ENCODE data around the gene CDH6. TPM values are rescaled to one million over a fixed set of nuclear protein-coding genes. Genes with fewer than 3 reads are reported as not detected.

Gene CDH6
- total and polyA plus RNA-seq, 12 donors: 1.1 to 7.5 (median 3.4) TPM

DNA sequence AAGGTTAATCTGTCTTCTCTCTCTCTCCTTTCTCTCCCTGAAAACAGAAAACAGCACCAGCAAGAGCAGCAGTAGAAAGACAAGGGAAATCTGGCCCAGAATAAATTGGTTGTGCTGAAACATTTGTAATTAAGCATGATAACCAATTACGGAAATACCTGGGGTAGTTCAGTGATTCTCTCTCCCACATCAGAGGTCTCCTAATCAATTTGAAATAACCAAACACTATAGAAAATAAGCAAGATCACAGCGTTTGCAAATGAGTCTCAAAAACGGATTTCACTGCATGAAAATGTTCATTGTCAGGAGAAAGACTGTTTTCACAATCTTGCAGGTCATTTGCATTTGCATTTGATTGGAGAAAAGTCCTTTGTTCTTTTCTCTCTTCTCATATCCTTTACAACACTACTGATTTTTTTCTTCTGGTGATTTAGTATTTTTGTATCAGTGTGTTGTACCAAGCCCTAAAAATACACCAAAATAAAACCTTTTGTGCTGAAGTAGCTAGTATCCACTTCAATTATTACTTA, 36.8 kb upstream of the CDH6 start:
- intact Hi-C loops (cut with DNase I): no loop called here
- TF ChIP-seq, protein P1, sequence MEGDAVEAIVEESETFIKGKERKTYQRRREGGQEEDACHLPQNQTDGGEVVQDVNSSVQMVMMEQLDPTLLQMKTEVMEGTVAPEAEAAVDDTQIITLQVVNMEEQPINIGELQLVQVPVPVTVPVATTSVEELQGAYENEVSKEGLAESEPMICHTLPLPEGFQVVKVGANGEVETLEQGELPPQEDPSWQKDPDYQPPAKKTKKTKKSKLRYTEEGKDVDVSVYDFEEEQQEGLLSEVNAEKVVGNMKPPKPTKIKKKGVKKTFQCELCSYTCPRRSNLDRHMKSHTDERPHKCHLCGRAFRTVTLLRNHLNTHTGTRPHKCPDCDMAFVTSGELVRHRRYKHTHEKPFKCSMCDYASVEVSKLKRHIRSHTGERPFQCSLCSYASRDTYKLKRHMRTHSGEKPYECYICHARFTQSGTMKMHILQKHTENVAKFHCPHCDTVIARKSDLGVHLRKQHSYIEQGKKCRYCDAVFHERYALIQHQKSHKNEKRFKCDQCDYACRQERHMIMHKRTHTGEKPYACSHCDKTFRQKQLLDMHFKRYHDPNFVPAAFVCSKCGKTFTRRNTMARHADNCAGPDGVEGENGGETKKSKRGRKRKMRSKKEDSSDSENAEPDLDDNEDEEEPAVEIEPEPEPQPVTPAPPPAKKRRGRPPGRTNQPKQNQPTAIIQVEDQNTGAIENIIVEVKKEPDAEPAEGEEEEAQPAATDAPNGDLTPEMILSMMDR (IDR thresholded peaks at IDR 0.05): no peak
- Histone ChIP-seq H3K36me3 (no peaks in the 10 kb centered on the region), H3K27me3 (peaks cover 0 to 2% (median 0%) of the 10 kb centered on the region in 7 donors), H3K27ac (no peak overlapping the region), H3K9me3 (no peaks in the 10 kb centered on the region), H3K4me1 (no peaks in the 10 kb centered on the region), H3K4me3 (no peak overlapping the region)
- 61 to 68% methylated on average over 3 of the region's 3 CpGs for WGBS, 2 donors
- DNase-seq (no peak), ATAC-seq (no peak)

DNA sequence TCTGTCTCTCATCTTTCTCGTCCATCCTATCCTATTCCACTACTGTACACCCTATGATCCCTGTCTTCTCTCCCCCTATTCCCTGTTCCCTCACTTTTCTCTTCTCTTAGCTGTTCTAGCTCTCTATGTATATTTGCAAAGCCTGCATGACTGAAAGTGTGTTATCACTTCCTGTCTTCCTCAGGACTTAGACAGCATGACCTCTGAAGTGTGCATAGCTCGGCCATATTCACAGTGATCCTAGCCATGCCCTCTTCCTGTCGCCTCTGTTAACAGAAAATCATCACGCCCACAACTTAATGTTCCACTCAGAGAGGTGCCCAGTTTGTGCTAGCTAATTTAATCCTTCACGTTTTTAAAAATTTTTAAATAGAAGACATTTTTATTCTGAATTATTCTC, 35.8 kb upstream of the CDH6 start:
- Histone ChIP-seq H3K4me1 (no peaks in the 10 kb centered on the region), H3K27ac (no peak overlapping the region), H3K4me3 (no peak overlapping the region), H3K27me3 (peaks cover 0 to 2% (median 0%) of the 10 kb centered on the region in 7 donors), H3K9me3 (no peaks in the 10 kb centered on the region), H3K36me3 (no peaks in the 10 kb centered on the region)
- DNase-seq (no peak), ATAC-seq (no peak)
- intact Hi-C loops (cut with DNase I): no loop called here
- 42 to 50% methylated on average over 5 of the region's 5 CpGs for WGBS, 2 donors
- TF ChIP-seq, protein P1 (IDR thresholded peaks at IDR 0.05): no peak

DNA sequence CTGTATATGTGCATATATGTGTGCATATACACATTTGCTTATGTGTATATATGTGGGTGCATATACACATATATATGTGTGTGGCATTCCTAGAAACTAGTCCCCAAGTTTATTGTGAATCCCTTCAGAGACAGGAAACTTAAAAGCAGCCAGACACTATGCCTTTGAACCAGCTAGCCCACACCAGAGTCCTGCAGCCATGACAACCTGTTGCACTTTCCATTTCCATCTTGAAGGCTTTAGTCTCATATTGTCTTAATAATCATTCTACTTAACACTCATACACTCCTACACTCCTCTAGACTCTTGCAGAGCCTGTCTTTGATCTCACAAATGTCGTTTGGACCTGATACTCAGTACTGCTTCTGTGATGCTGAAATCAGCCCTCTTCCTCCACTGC, 34.8 kb upstream of the CDH6 start:
- ATAC-seq: no peak

DNA sequence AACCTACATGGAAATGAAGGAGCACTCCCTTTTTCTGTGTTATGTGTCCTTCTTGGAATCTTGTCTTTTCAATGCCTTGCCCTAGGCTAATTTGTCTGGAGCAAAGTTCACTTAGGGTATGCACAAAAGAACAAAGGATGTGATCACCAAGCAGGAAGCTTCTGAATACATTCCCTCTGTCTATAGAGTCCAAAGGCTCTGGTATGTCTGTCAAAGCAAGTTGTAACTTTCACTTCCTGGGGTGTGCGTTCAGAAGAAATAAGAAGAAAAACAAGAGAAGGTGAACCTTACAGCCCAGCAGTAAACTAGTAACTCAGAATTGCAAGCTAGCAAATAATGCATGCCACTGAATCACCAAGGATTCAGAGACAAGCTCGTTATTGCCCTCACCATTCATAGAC, 31.7 kb upstream of the CDH6 start:
- peaks cover 0 to 2% (median 0%) of the 10 kb centered on the region in 7 donors for H3K27me3 ChIP-seq
- no peak overlapping the region for H3K27ac ChIP-seq
- ATAC-seq (no peak), DNase-seq (no peak)
- no peaks in the 10 kb centered on the region for H3K9me3 ChIP-seq
- WGBS, 2 donors: 30 to 46% methylated on average over 2 of the region's 2 CpGs
- TF ChIP-seq, protein P1 (IDR thresholded peaks at IDR 0.05): no peak
- no peaks in the 10 kb centered on the region for H3K36me3 ChIP-seq
- no peaks in the 10 kb centered on the region for H3K4me1 ChIP-seq
- intact Hi-C loops (cut with DNase I): no loop called here
- no peak overlapping the region for H3K4me3 ChIP-seq

More for the DNA sequence above, 34.8 kb upstream of the CDH6 start:
- Histone ChIP-seq H3K27me3 (peaks cover 0 to 2% (median 0%) of the 10 kb centered on the region in 7 donors), H3K36me3 (no peaks in the 10 kb centered on the region), H3K27ac (no peak overlapping the region), H3K4me1 (no peaks in the 10 kb centered on the region), H3K4me3 (no peak overlapping the region), H3K9me3 (no peaks in the 10 kb centered on the region)
- 31 to 38% methylated on average over 1 of the region's 1 CpG for WGBS, 2 donors
- TF ChIP-seq, protein P1 (IDR thresholded peaks at IDR 0.05): no peak
- intact Hi-C loops (cut with DNase I): no loop called here
- no peak for DNase-seq

Data from heart right ventricle (tissue), 16 donors.